ENCODE measurements around the gene ASIC1.
A peak's percentile ranks its signal among the peaks of the same experiment; 100 is the strongest.

Gene ASIC1

GRCh38 chr12:50109319-50109718 is 51.9 kb downstream of the ASIC1 start:
- TF ChIP-seq CTCF (IDR thresholded peaks at IDR 0.05; ENCODE audit: low read depth, low read length), result no peak
- no peak for DNase-seq (ENCODE audit: extremely low read depth, low read depth)

GRCh38 chr12:50110127-50110761 is 52.8 kb downstream of the ASIC1 start:
- DNase-seq (ENCODE audit: extremely low read depth, low read depth), result no peak

GRCh38 chr12:50110762-50111351 is 53.5 kb downstream of the ASIC1 start:
- DNase-seq (ENCODE audit: extremely low read depth, low read depth), result no peak
- TF ChIP-seq CTCF (IDR thresholded peaks at IDR 0.05; ENCODE audit: low read depth, low read length), result no peak

More at GRCh38 chr12:50110127-50110761, 52.8 kb downstream of the ASIC1 start:
- TF ChIP-seq CTCF (IDR thresholded peaks at IDR 0.05; ENCODE audit: low read depth, low read length), result no peak

- TF ChIP-seq CTCF (IDR thresholded peaks at IDR 0.05; ENCODE audit: low read depth, low read length), result no peak
- DNase-seq (ENCODE audit: extremely low read depth, low read depth), result no peak
Observed at GRCh38 chr12:50111395-50111692, 53.9 kb downstream of the ASIC1 start.

- peak; percentile 95 for TF ChIP-seq CTCF (IDR thresholded peaks at IDR 0.05; ENCODE audit: low read depth, low read length)
- DNase-seq (ENCODE audit: extremely low read depth, low read depth), result peak; percentile 99
Observed at GRCh38 chr12:50111693-50112455, 54.5 kb downstream of the ASIC1 start, which contains the start of gene COX14. TSS of gene COX14 (plus strand) at chr12:50112236. CDS start at chr12:50120044, 7,808 bp downstream.

GRCh38 chr12:50112456-50113218 is 55.2 kb downstream of the ASIC1 start:
- no peak for TF ChIP-seq CTCF (IDR thresholded peaks at IDR 0.05; ENCODE audit: low read depth, low read length)
- DNase-seq (ENCODE audit: extremely low read depth, low read depth), result no peak
